GM18499 (cell line): ENCODE measurements around the gene ATG3.

Experiments used
- ATAC-seq: cut with Tn5 transposase; IDR thresholded peaks from one replicate; pipeline ENCODE4 v1.9.1; 2021; ENCODE audit warnings: moderate number of reproducible peaks; ENCODE audit not compliant: insufficient read depth, unreplicated experiment

The ATG3 gene

GRCh38 chr3:112561734-112562529 is at the start of gene ATG3, which contains the start of gene SLC35A5:
Gene ATG3, minus strand, starts transcription at chr3:112561962. Its CDS starts 434 bp downstream, at chr3:112561528.
Gene SLC35A5, plus strand, starts transcription at chr3:112562045. Its CDS starts 1,359 bp downstream, at chr3:112563404.
- peak; percentile 64 for ATAC-seq

- ATAC-seq, result no peak
Measured at GRCh38 chr3:112610121-112610520, 48.4 kb upstream of the ATG3 start.

DNA sequence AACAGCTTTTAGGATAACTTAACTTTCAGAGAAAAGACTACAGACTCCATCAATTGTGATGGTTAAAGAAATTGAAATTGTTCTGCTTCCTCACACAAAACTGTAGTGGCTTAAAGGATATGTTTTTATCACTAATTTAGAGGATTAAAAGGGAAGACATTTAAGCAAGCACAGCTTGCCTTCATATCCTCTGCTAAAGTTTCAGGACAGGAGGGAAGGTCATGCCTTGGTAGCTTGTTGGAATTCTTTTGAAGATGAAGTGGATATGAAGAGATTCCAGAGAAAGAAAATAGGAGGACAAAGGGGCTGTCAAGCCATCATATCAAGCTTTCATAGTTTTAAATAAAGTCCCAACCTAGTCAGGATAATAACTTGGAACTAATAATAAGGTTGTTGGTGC is 46.1 kb upstream of the ATG3 start:
- ATAC-seq, result no peak

DNA sequence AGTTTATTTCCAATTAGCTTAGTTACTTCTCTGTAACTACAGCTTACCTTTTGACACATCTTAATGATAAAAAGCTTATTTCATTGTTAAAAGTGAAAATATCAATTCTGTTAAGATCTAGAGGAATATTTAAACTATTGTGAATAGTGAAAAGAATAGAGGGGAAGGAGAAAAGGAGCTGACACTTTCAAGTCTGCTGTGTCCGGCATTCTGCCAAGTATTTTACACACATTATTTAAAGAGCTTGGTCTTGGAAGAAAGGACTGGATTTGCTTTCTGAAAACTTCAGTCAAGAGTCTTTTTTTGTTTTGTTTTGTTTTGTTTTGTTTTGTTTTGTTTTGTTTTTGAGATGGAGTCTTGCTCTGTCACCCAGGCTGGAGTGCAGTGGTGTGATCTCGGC is 44.3 kb upstream of the ATG3 start:
- ATAC-seq, result no peak

DNA sequence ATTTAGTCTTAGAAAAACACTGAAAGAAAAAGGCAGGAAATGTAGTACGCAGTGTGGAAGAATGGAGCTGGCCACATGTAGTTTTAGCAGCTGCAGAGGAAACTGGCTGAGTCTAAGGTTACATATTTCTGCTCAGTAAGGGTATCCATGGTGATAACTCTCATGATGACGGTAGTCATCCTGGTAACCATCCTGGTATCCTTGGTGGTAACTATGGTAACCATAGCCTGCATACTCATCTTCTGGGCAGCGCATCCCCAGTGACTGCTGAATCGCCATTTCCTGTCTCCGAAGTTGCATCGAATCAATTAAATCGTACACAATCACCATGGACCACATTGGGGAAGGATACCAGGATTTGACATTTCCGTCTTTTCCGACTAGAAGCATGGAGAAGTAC is 43.5 kb upstream of the ATG3 start:
- no peak for ATAC-seq

DNA sequence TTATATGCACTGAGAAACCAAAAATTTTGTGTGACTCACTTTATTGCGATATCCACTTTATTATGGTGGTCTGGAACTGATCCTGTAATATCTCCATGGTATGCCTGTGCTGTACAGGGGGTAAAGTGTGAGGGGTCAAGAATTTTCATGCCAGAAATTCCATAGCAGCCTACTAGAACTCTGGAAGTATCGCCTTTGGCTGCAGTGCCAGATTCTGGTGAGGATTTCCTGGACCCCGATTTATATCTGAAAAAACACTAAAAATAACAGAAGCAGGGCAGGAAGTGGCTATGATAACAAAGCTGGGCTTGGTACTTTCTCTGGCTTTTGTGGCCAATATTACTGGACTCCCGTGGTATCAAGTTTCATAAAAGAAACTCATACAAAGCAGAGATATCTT is 42.8 kb upstream of the ATG3 start:
- ATAC-seq, result no peak

DNA sequence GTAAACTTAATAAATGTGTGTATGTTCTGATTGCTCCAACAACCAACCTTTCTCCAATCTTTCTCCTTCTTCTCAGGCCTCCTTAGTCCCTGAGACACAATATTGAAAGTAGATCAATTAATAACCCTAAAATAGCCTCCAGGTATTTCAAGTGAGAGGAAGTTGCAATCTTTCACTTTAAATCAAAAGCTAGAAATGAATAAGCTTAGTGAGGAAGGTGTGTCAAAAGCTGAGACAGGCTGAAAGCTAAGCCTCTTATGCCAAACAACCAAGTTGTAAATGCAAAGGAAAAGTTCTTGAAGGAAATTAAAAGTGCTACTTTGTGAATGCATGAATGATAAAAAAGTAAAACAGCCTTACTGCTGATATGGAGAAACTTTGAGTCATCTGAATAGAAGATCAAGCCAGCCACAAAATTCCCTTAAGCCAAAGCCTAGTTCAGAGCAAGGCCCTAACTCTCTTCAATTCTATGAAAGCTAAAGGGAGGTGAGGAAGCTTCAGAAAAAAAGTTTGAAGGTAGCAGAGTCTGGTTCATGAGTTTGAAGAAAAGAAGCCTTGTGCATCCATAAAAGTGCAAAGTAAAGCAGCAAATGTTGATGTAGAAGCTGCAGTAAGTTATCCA is 40.6 kb upstream of the ATG3 start:
- ATAC-seq, result peak; percentile 81

DNA sequence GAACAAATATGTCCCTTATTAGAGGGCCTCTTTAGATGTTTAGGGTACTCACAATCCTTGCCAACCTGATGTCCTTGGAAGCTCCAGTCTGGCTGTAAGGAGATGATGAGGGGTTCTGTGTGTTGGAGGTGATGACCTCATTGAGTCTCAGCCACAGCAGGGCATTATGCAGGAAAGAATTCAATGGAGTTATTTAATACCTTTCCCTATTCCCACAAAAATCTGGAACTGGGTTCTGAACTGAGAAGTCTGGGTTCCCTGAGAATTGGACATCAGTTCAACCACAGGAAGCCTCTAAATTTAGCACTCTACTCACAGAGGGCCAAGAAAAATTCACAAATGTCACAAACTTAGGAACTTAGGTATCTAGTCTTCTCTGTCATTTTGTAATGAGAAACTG is 37.0 kb upstream of the ATG3 start:
- no peak for ATAC-seq

GRCh38 chr3:112597945-112598344 is 36.2 kb upstream of the ATG3 start:
- ATAC-seq, result no peak

DNA sequence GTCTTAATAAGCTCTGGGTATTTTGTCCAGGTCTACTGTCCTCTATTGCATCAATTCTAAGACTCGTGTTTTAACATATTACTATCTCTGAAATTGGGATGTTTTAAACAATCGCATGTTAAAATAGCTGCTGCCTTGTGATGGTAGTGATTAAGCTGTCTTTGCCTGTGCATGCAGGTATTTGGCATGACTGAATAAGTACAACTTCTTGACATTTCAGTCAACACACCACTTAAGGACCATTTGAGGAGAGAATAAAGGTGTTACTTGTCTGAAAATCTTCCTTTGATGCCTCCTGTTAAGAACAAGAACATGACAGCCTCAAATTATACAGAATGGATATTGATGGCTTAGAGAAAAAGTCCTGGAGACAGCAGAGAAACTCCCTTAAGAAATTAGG is 33.1 kb upstream of the ATG3 start:
- no peak for ATAC-seq

DNA sequence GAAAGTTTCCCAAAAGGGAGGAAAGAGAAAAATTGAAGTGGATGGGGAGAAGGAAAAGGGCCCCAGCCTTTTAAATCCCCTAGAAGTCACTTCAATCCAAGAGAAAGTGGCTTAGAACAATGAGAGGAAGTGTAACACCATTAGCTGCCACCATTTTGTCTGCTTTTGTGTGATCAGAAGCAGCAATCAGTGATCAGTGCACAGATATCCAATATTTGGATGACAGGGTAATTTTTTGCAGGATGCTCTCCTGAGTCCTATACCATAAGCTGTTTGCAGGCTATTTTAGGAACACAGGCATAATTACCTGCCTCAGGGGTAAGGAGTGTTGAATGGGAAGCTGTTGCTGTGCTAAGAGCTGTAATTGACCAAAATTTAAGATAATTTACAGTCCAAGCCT is 31.5 kb upstream of the ATG3 start:
- no peak for ATAC-seq

DNA sequence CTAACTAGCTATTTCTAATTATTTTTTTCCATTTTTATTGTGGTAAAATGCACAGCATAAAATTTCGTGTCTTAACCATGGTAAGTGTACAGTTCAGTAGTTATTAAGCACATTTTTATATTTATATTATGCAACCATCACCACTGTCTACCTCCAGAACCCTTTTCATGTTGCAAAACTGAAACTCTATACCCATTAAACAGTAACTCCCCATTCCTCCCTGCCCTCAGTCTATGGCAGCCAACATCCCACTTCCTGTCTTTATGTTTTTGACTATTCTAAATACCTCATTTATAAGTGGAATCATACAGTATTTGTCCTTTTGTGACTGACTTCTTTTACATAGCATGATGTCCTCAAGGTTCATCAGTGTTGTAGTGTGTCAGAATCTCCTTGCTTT is 25.6 kb upstream of the ATG3 start:
- ATAC-seq, result no peak

DNA sequence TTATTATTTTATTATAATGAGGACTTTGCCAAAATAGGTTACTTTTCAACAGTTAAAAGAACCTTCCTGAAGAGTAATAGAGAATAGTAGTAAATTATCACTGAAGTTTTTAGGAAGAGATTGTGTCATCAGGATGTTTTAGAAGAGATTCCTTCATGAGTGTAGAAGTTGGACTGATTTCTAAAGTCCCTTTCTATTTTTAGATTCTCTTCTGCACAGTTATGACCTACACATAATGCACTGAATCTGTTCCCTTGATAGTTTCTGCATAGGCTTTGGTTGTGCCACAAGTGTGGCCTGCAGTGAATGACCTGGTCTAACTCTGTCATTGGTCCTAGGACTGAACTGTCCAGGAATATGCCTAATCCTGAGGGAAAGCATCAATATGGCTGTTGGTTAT is 24.0 kb upstream of the ATG3 start:
- no peak for ATAC-seq

- ATAC-seq, result no peak
Measured at GRCh38 chr3:112583105-112583504, 21.3 kb upstream of the ATG3 start.

GRCh38 chr3:112582244-112582874 is 20.6 kb upstream of the ATG3 start:
- no peak for ATAC-seq

DNA sequence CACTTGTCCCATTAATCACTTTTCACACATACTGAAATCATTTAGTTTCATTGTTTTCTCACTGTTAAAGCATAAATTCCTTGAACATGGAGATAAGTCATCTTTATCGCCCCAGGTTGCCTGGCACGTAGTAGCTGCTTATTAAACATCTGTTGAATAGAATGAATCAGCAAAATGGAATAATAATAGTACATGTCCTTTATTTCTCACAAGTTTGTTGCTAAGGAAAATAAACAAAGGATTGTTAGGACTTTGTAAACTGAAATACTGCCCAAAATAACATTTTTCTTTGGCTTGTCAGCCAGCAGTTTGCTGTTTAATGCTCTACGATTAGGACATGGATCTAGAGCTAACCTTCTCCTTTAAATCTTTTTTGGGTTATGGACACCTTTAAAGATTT is 17.9 kb upstream of the ATG3 start:
- no peak for ATAC-seq

DNA sequence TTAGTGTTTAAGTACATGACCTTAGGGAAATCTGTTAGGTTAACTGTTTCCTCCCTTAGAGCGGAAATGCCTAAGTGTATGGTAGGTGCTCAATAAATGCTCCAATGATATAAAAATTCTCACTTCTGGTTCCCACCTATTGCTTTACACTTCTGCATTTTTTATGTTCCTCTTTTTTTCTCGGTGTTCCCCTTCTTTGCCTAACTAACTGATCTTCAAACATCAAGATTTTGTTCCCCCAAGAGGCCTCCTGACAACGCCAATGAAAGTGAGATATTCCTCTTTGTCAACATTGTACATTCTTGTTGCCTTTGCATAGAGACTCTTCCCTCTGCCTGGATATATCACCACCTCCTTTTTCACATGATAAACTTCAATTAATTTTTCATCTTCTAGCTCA is 17.5 kb upstream of the ATG3 start:
- no peak for ATAC-seq

- no peak for ATAC-seq
Measured at GRCh38 chr3:112572701-112573100, 10.9 kb upstream of the ATG3 start.

- no peak for ATAC-seq
Measured at GRCh38 chr3:112569265-112569664, 7.5 kb upstream of the ATG3 start.

- ATAC-seq, result no peak
Measured at GRCh38 chr3:112568642-112569041, 6.9 kb upstream of the ATG3 start.

DNA sequence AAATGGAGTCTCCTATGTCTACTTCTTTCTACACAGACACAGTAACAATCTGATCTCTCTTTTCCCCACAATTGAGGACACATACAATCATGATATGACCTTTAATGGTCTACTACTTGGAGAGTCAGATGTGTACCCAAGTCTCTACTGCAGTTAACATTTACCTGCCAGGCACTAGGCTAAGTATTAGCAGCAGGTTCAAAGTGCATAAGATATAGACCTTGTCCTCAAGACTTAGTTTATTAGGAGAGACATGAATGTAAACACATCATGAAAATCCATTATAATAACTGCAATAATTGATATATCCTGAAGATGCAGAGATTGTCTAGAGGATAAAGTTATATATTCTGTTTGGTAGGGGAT is 3.2 kb upstream of the ATG3 start:
- ATAC-seq, result no peak
